ENCODE data around the gene POLDIP3.

The POLDIP3 gene
- total RNA-seq = 0.04 to 0.52 (median 0.22) reads per million in 18 experiments

DNA sequence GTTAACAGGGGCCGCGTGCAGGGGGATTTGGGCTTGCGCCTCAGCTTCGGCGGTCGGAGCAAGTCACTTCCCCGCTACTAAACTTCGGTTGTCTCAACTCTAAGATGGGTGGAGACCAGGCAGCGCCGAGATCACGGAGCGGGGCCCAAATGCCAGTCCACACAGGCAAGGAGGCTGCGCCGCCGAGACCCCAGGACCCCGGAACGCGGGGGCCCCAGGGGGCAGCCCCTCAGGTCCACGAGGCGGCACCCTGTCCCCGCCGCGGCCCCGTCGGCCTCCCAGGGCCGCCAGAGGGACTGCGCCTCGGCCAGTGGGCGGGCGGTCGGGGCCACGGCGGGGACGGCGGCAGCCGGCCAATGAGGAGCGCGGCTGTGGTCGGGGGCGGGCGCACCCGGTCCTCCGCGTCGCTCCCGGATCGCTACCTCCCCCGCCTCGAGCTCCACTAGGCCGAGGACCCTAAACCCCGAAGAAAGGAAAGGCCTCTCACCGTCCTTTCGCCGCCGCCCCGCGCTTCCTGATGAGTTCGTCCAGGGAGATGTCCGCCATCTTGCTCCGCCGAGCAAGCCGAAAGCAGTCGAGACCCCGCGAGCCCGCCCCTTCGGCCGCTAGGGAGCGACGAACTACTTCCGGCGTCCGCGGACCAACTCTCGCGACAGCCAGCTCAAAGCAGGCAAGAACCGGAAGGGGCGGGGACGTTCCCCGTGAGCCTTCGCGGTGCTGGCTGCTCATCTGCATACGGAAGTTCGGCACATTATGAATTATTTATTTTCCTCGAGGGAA, at the start of gene POLDIP3:
TSS of gene POLDIP3 (minus strand) at position 572 of the 780 bp plus-strand sequence. CDS start at position 546, 26 bp downstream.
- peak; percentile 99 for DNase-seq

DNA sequence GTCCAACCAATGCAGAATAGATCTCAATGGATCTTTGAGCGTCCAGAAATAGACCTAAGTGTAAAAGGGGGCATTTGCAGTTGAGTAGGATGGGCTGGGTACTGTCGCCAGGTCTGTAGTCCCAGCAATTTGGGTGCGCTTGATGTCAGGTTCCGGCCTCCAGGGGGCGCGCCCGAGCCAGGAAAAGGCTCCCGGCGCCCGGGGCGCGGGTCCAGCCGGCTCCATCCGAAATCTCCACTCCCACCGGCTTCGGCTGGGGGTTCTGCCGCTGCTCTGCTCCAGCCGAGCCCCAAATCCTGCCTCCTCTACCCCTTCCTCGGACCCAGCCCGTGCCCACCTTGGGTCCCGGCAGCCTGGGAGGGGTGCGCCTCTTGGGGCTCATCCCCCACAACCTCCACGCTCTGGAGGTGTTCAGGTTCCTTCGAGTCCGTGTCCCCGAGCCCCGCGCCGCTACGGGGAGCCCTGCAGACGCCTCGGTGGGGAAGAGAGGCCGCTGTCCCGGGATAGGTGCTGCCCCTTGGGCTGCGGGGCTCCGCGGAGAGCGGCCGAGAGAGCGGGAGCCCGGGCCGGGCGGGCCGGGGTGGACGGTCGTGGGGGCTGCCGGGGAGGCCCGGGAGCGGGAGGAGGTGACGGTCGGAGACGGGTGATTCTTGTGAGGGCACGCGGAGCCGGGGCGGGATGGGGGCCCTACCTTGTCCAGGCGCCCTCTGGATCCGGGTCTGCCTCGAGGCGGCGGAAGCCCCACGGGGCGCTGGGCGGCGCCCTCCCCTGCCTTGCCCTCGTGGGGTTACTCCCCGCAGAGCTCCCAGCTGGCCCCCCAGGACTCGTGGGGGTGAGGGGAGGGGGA, 47.5 kb upstream of the POLDIP3 start:
- peak; percentile 72 for DNase-seq

- no peak for DNase-seq
Measured at GRCh38 chr22:42656578-42656977, 41.9 kb upstream of the POLDIP3 start.

GRCh38 chr22:42655693-42656092, 41.0 kb upstream of the POLDIP3 start:
- no peak for DNase-seq

DNA sequence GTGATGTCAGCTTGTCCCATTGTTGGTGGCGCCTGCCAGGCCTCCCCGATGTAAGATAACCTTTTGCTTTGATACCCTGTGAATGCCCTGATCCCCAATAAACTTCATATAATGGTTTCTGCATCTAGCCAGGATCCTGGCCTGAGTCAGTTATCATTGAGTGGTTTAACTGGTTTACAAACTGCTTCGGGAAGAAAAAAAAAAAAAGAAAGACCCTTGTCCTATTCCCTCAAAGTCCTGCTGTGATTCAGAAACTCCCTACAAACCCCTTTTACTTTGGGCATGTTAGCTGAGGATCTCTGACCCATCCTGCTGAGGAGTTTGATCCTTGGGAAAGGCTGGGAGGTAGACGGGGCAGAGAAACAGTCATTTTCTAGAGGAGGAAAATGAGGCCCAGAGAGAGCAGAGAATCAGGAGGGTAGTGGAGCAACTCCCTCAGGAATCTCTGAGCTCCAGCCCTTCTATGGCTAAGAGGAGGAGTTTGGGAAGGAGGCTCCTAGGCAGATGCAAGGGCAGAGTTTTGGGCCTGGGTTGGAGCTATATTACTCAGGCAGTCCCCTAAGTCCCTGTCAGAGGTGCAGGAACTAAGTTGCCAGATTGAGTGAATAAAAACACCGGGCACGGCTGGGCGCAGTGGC, 39.9 kb upstream of the POLDIP3 start:
- no peak for DNase-seq

- DNase-seq = no peak
Measured at GRCh38 chr22:42653999-42654398, 39.3 kb upstream of the POLDIP3 start.

- DNase-seq = no peak
Measured at GRCh38 chr22:42651134-42651533, 36.5 kb upstream of the POLDIP3 start.

DNA sequence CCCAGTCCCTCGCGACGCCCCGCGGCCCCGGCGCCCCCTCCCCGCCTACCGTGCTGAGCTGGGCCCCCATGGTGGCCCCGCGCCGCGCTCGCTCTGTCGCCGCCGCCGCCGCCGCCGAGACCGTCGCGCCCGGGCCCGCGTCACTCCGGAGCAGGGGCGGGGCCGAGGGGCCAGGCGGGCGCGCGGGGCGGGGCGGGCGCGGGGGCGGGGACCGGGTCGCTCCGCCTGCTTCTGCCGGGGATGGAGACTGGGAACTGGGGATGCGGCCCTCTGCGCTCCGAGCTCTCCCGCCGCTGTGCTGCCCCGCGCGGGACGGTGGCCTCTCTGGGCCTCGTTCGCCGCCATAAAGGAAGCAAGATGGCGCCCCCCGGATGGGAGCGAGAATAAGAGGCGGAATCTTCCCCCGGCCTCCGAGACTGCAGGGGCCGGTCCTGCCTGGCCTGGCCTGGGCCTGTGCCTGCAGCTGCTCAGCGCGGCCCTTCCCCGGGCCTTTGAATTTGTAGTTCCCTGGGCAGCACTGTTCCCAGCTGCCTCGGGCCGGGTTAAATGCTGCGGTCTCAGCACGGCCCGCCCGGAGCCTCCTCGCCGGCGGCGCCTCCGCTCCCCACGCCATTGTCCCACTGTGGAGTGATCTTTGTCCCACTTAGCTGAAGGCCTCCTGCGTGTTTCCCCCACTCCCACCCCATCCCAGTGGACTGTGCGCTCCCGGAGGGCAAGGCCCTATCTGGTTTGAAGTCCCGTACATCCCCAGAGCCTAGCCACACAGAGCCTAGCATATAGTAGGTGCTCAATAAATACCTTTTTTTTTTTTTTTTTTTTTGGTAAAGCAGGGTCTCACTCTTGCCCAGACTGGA, 34.8 kb upstream of the POLDIP3 start, which contains the start of gene CYB5R3:
TSS of gene CYB5R3 (minus strand) at position 147 of the 854 bp plus-strand sequence. CDS start at position 70, 77 bp downstream.
- peak; percentile 77 to 87 for DNase-seq

GRCh38 chr22:42648368-42649245, 33.9 kb upstream of the POLDIP3 start:
- peak; percentile 42 to 52 for DNase-seq

GRCh38 chr22:42648017-42648367, 33.3 kb upstream of the POLDIP3 start:
- no peak for DNase-seq

DNA sequence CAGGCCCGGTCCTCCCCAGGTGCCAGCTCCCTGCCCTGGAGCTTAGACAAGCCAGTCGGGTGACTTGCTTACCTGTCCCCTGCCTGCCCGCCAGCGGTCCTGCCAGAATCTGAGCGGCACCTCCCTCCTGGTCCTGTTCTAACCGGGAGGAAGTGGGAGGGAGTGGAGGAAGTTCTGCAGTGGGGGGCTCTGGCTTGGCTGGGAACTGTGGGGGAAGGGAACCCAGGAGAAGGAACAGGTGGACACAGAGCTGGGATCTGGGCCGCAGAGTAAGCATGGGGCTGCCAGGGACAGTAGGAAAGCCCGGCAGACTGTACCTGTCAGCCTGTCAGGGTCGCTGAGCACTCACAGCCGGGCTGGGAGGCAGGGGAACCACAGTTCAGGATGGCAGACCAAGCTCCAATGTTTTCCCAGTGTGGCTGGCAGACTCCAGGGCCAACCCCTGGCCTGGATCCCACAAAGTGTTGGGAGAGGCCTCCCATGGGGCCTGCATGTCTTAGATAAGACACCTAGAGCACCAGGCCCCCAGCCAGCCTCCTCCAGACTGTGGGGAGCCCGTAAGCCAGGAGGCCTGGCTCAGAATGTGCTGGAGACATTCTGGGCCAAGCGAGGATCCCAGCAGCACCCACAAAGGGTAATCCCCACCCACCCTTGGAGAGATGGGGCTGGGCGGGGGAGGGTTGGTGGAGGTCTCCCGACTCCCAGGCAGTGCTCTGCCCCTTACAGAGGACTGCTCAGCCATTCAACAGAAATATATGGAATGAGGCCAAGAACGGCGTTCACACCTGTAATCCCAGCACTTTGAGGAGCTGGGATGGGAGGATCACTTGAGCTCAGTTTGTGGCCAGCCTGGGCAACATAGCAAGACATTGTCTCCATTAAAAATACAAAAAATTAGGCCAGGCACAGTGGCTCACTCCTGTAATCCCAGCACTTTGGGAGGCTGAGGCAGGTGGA, 32.2 kb upstream of the POLDIP3 start:
- DNase-seq = no peak

DNA sequence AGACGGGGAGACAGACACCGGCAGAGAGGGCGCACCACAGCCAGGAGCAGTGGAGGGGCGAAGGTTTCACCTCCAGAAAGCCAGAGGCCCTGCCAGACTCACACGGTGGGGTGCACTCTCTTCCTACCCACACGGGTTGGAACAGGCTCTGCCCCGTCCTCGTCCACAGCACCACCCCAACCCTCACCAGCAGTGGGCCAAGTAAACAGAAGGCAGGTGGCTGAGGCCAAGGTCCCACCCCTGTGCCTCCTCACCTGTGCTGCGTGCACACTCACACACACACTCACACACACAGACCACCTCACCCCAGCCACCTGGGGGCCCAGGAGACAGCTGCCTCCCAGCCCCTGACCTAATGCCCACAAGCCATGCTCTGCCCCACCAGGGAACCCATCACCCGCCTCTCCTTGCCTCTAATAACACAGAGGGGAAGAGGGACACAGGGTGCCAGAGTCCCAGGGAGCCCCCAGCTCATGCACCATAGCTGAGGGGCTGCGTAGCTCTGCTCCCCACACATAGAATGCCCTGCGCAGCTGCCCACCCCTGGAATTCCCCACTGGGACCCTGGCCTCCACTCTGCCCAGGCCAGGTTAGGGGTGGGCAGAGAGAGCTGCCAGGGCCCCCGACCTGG, 31.4 kb upstream of the POLDIP3 start:
- DNase-seq = no peak

- no peak for DNase-seq
Measured at GRCh38 chr22:42645341-42645937, 30.8 kb upstream of the POLDIP3 start.

DNA sequence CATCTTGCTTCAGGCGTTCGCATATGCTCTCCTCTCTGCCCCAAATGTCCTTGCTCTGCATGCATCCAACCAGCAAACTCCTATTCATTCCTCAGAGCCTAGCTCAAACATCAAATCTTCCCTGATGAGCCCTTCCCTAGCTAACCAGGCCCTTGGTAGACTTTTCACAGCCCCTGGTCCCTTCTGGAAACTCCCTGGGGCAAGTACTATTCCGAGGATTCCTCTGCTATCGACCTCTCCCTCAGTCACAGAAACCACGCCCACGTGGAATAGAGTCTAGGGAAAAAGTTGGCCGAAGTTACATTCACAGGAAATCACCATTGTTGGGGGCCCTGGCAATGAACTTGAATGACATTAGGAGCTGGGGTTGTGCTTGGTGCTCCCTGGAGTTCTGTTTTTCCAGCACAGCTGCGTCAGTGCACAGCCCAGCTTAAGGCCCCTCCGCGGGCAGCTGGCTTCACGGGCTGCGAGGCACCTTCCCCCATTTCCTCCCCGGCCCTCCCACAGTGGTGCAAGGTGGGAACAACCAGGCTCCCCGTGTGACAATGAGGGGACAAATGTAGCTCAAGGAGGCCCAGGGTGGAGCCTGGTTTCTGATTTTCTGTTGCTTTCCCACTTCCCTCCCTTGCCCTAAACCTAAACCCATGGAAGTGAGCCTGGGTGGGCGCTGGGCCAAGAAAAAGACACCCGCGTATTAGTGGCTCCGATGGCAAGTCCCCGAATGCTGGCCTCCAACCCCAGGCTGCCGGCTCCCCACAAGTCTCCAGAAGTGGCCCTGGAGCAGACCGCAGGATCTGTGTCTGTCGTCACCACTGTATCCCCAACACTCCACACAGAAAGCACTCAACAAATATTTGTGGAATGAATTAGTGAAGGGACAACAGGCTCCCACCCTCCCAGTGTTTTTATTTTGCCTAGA, 30.0 kb upstream of the POLDIP3 start:
- DNase-seq = no peak

DNA sequence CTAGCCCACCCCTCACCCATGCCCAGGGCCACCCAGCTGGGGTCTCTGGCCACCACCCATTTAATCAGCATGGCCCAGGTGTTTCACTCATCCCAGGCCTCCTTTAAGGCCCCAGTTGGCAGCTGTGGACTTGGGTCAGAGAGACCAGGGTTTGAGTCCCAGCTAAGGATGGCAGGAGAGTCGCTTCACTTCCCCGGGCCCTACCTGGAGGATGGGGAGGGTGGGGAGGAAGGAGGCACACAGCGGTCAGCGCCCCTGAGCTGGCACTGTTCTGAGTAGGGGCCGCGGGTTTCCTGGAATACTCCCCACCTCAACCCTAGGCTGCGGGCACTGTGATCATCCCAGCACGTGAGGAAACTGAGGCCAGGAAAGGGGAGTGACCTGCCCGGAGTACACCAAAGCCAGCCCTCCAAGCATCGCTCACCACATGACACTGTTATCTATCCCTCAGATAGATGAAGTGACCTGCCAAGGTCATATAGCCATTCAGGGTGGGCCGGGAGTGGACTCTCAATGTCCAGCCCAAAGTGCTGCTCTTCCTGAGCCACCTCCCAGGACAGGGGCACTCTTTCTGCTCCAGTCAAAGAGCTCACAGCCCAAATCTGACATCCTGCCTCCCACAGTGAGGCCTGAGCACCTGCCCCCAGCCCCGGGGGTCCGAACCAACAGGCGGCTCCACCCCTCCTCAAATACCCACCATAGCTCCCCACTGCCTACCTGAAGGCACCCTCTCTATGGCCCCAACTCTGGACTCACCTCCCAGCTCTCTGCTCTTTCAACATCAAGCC, 29.1 kb upstream of the POLDIP3 start:
- no peak for DNase-seq

DNA sequence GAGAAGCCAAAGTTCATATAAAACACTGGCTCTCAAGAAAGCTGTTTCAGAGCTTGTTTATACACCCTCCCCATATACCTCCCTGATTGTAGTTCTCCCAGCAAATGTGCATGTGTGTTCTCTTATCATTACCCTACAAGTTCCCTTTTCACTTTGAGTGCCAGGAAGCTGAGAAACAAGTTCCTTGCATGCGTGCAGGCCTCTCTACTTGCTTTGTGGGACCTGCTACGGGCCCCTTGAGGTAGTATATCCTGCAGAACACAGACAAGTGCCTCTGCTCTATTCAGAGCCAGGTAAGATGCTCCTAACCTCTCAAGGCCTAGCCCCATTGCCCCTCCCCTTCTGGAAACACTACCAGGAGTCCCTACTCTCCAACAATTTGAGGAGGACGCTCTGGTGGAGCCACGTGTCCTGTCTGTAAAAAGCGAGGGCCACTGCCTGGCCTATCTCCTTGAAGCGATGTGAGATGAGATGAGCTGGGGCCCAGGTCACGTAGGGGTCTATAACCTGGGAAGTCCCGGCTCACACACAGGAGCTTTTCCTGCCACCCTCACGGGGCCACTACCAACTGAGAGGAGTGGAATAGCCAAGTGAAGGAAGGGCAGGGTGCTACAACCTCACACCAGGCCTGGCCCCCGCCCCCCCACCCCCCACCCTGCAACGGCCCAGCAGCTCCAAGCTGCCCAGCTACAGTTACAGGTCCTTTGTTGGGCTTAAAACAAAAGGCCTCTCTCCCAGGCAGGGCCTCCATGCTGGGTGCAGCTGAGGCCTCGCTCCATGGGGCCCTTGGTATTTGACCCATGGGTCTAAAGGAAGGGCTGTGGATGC, 28.3 kb upstream of the POLDIP3 start:
- DNase-seq = peak; percentile 37 to 46

All from inflammatory macrophage (primary cell).